Stomach (tissue), 9 donors: Measurements from ENCODE around the gene CD52. TPM values are rescaled to one million over a fixed set of nuclear protein-coding genes. Genes with fewer than 3 reads are reported as not detected.

Experiments
- DNase-seq, 2 donors: peaks; one replicate each; pipeline versions ENCODE4 v3.0.0 to v3.0.0-alpha.2; 2013 to 2019
- H3K27ac ChIP-seq, 5 donors: fragments of 200-600 bp in 4 of 5; sonication (generic) in 4 of 5; one replicate each; pipeline ENCODE4 v1.5.1; 2013 to 2019; ENCODE audit warnings: mild to moderate bottlenecking in 1 of 5, moderate library complexity in 1 of 5
- H3K27me3 ChIP-seq, 3 donors: fragments of 200-600 bp; sonication (generic); one replicate each; pipeline ENCODE4 v1.5.1; 2017 to 2019; ENCODE audit warnings: mixed run types in 1 of 3
- H3K36me3 ChIP-seq, 4 donors: fragments of 200-600 bp; sonication (generic); 1 replicate in 3 of 4; 2 replicates in 1 of 4; pipeline ENCODE4 v1.5.1; 2016 to 2019
- H3K4me1 ChIP-seq, 4 donors: fragments of 200-600 bp; sonication (generic); one replicate each; pipeline ENCODE4 v1.5.1; 2016 to 2019
- H3K4me3 ChIP-seq, 4 donors: fragments of 200-600 bp; sonication (generic) in 3 of 4; one replicate each; pipeline ENCODE4 v1.5.1; 2016 to 2019; ENCODE audit warnings: mild to moderate bottlenecking in 1 of 4
- H3K9me3 ChIP-seq, 4 donors: fragments of 200-600 bp; sonication (generic); one replicate each; pipeline ENCODE4 v1.5.1; 2016 to 2019
- CTCF ChIP-seq, 7 experiments: fragments of 450-650 bp in 4 of 7; fragments of 200-600 bp in 3 of 7; sonication (generic) in 3 of 7; IDR thresholded peaks; one replicate each; pipeline ENCODE4 v1.5.1; 2016 to 2019; ENCODE audit warnings: antibody characterized with exemption in 7 of 7, control low read depth in 2 of 7, mild to moderate bottlenecking in 1 of 7
- EP300 ChIP-seq: sonication (generic); formaldehyde crosslinking; IDR thresholded peaks from one replicate; pipeline ENCODE4 v1.6.1; 2017; ENCODE audit warnings: antibody characterized with exemption
- POLR2A ChIP-seq, 4 donors: fragments of 450-650 bp; IDR thresholded peaks; one replicate each; pipeline ENCODE4 v1.6.1; 2016; ENCODE audit warnings: antibody characterized with exemption in 4 of 4, control low read depth in 2 of 4, mild to moderate bottlenecking in 1 of 4, moderate library complexity in 1 of 4
- POLR2AphosphoS5 ChIP-seq, 3 donors: sonication (generic); formaldehyde crosslinking; IDR thresholded peaks; one replicate each; pipeline ENCODE4 v1.6.1; 2016; ENCODE audit warnings: antibody characterized with exemption in 3 of 3
- WGBS, 5 donors: extraction: QIAGEN DNeasy Blood & Tissue Kit in 3 of 5; methylation state at CpG; one replicate each; pipeline versions ENCODE4 v1.1.5 to v1.1.7; 2013 to 2018; 5-methylcytosine and 5-hydroxymethylcytosine counted together
- intact Hi-C: fragments of 100-400 bp; cut with DNase I; formaldehyde crosslinking; loops from one replicate; pipeline ENCODE4 v1.15.1; 2023; ENCODE audit warnings: low total_unique reads
- polyA plus RNA-seq, 3 donors: library from polyadenylated mRNA; stranded (reverse); fragments of 200-250 nt; gene quantifications; one replicate each; pipeline ENCODE4 v1.2.3, GENCODE V29; 2013
- total RNA-seq, 5 donors: library from RNA; depleted of rRNA; stranded (reverse); fragments of >200 nt; gene quantifications; one replicate each; pipeline versions ENCODE4 v1.1.0 to v1.2.3, GENCODE V29; 2014 to 2016
- donor health status: healthy with polysubstance abuse.
- donor health status: Bipolar disorder and iron deficiency.
- donor health status: healthy.

The CD52 gene
- total and polyA plus RNA-seq, 8 donors: 5.1 to 68.2 (median 21.2) TPM; not detected in 2

GRCh38 chr1:26283279-26283853 lies 34.4 kb upstream of the CD52 start:
- Histone ChIP-seq H3K27me3 (no peaks in the 10 kb centered on the region), H3K9me3 (no peaks in the 10 kb centered on the region), H3K36me3 (peaks cover 0 to 20% (median 9%) of the 10 kb centered on the region in 4 donors), H3K4me3 (no peak overlapping the region), H3K27ac (peak overlapping the region in 4 of 5 donors; percentile 71 to 100 (median 98)), H3K4me1 (peaks cover 50 to 92% (median 64%) of the 10 kb centered on the region in 4 donors)
- DNase-seq: no peak
- intact Hi-C loops: no loop called here
- 53 to 67% (median 63%) methylated on average over 4 of the region's 4 CpGs for WGBS, 5 donors
- TF ChIP-seq EP300 (no peak), POLR2AphosphoS5 (IDR thresholded peaks at IDR 0.05) (no peak), CTCF (IDR thresholded peaks at IDR 0.05) (no peak), POLR2A (IDR thresholded peaks at IDR 0.05) (no peak)

GRCh38 chr1:26283871-26284596 lies 33.7 kb upstream of the CD52 start:
- peaks cover 50 to 92% (median 63%) of the 10 kb centered on the region in 4 donors for H3K4me1 ChIP-seq
- H3K27ac ChIP-seq: peak overlapping the region; percentile 2 to 100 (median 71)
- H3K9me3 ChIP-seq: no peaks in the 10 kb centered on the region
- peaks cover 0 to 20% (median 9%) of the 10 kb centered on the region in 4 donors for H3K36me3 ChIP-seq
- no peaks in the 10 kb centered on the region for H3K27me3 ChIP-seq
- TF ChIP-seq POLR2AphosphoS5 (IDR thresholded peaks at IDR 0.05): no peak
- TF ChIP-seq POLR2A (IDR thresholded peaks at IDR 0.05): no peak
- TF ChIP-seq CTCF (IDR thresholded peaks at IDR 0.05): no peak
- no peak for TF ChIP-seq EP300
- intact Hi-C loops: no loop called here
- no peak for DNase-seq
- no peak overlapping the region for H3K4me3 ChIP-seq
- WGBS, 5 donors: 74 to 84% (median 82%) methylated on average over 7 to 12 of the region's 12 CpGs

- Histone ChIP-seq H3K4me1 (peaks cover 45 to 96% (median 62%) of the 10 kb centered on the region in 4 donors), H3K4me3 (no peak overlapping the region), H3K9me3 (no peaks in the 10 kb centered on the region), H3K27me3 (no peaks in the 10 kb centered on the region), H3K27ac (peak overlapping the region; percentile 2 to 100 (median 71)), H3K36me3 (peaks cover 0 to 20% (median 9%) of the 10 kb centered on the region in 4 donors)
- peak; percentile 82 to 92 for DNase-seq
- intact Hi-C loops: loop anchor here (5.0 kb wide), 1 partner anchor 38 kb away; no protein-coding TSS in a partner anchor
- no peak for TF ChIP-seq POLR2A (IDR thresholded peaks at IDR 0.05)
- TF ChIP-seq EP300: no peak
- peak in 5 of 7 experiments; percentile 44 to 71 (median 60) for TF ChIP-seq CTCF (IDR thresholded peaks at IDR 0.05)
- peak in 2 of 3 donors; percentile 41 to 87 for TF ChIP-seq POLR2AphosphoS5 (IDR thresholded peaks at IDR 0.05)
- WGBS, 5 donors: 23 to 34% (median 27%) methylated on average over 17 to 22 of the region's 22 CpGs
Observed at GRCh38 chr1:26284597-26285347, 33.0 kb upstream of the CD52 start.
